GM19035 (cell line): ENCODE measurements around the gene COA6.
"Not testable (repeated sequence)": the region's sequence is repeated elsewhere in the genome, so short reads cannot be mapped to it uniquely, and the experiment has no call there.

Experiments
- ATAC-seq: cut with Tn5 transposase; IDR thresholded peaks from one replicate; pipeline ENCODE4 v1.9.1; 2021; ENCODE audit not compliant: unreplicated experiment

Gene COA6

DNA sequence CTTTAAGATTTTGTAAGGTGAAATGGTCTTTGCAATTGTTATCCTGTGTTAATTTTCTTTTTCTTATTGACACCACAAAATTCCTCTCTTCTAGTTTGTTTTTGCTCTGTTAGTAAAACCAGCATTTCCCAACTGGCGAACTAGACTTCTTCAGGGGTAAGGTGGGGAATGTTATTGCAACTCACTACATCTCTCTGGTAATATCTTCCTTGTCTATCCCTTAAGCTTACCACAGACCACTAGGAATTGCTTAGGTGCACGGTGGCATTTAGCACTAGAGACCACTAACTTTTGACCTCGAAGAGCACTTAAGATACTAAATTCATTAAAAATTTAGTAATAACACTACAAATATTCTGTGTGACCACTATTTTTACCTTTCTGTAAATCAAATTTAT is 4.2 kb upstream of the COA6 start:
- ATAC-seq = no peak

DNA sequence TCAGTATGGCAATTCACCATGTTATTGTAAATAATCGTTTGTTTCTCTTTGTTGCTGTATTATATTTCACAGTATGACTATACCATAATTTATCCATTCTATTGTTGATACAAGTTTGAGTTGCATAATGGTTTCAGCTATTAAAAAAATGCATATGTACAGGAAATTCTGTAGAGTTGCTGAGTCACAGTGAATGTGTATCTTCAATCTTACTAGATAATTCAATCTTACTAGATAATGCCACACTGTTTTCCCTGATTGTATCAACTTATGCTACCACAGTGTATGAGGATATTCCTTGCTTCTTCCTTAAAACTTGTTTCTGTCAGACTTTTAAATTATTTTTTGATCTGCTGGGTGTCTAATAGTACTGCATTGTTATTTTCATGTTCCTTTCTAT is 3.5 kb upstream of the COA6 start:
- ATAC-seq = no peak

DNA sequence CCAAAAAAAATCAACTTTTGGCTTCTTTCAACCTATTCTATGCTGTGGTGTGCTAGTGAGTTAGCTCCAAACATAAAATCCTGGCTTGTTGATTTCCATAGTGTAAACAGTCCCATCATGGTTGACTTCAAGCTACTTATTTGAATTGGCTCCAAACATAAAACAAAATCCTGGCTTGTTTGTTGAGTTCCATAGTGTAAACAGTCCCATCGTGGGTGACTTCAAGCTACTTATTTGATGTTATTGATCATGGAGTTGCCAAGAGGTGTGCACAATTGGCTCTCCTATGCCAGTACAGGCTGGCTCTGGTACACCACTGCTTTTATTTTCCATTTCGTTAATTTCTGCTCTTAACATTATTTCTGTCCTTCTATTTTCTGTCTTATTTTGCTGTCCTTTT is 1.8 kb upstream of the COA6 start:
- ATAC-seq = no peak

DNA sequence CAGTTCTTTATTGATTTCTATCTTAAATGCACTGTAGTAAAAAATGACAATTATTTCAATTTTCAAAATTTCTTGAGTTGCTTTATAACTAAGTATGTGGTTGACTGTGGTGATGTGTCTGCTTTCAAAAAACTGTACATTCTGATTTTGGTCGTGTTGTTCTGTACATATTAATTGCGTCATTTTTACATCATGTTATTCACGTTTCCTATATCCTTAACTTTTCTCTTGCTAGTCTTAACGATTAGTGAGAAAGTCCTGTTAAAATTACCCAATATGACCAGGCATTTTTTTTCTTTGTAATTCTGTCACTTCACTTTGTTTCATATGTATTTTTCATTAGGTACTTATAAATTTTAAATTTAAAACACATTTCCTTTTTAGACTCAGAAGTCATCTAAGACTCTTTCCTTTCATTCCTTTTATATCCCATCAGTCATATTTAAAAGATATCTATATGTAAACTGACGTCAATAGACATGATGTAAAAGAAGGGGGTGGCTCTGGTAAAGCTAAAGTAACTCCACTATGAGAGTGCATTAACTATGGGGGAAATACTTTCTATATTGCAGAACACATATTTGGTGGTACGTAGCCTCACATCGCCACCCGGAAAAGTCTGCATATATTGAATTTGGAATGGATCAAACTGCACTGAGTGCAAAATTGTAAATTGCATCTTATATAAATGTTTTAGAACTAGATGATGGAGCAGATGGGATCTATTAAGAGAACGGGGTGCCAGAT is 1.1 kb upstream of the COA6 start:
- no peak for ATAC-seq

DNA sequence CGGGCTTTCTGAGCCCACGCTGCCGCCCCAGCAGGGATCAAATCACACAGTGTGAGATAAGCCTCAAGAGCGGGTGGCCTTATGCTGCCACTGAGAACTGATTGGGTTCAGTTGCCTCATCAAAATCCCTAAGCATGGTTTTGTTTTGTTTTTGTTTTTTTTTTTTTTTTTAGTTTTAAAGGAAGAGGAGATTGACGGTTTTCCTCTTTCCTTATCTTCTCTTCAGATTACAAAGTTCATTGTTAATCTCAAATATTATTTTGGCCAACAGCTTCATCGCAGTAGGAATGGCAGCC is 651 bp downstream of the COA6 start:
- ATAC-seq = peak; percentile 28

DNA sequence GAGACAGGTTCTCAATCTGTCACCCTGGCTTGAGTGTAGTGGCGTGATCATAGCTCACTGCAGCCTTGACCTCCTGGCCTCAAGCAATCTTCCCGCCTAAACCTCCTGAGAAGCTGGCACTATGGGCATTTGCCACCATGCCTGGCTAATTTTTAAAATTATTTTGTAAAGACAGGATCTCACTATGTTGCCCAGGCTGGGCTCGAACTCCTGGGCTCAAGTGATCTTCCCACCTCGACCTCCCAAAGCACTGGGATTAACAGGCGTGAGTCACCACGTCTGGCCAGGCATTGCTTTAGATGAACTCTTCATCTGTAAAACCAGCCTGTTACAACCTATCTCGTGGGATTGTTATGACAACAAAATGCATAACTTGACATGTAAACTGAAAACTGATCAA is 2.4 kb downstream of the COA6 start:
- no peak for ATAC-seq

DNA sequence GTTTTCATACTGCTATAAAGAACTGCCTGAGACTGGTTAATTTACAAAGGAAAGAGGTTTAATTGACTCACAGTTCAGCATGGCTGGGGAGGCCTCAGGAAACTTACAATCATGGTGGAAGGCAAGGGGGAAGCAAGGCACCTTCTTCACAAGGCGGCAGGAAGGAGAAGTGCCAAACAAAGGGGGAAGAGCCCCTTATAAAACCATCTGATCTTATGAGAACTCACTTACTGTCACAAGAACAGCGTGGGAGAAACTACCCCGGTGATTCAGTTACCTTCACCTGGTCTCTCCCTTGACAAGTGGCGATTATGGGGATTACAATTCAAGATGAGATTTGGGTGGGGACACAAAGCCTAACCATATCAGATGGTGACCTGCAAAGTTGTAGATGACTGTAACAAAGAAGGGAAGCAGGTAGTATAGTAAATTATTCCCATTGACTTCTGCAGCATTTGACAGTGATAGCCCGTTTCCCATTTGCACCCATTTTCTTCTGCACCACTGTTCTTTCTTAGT is 6.4 kb downstream of the COA6 start:
- ATAC-seq = not testable (repeated sequence)

DNA sequence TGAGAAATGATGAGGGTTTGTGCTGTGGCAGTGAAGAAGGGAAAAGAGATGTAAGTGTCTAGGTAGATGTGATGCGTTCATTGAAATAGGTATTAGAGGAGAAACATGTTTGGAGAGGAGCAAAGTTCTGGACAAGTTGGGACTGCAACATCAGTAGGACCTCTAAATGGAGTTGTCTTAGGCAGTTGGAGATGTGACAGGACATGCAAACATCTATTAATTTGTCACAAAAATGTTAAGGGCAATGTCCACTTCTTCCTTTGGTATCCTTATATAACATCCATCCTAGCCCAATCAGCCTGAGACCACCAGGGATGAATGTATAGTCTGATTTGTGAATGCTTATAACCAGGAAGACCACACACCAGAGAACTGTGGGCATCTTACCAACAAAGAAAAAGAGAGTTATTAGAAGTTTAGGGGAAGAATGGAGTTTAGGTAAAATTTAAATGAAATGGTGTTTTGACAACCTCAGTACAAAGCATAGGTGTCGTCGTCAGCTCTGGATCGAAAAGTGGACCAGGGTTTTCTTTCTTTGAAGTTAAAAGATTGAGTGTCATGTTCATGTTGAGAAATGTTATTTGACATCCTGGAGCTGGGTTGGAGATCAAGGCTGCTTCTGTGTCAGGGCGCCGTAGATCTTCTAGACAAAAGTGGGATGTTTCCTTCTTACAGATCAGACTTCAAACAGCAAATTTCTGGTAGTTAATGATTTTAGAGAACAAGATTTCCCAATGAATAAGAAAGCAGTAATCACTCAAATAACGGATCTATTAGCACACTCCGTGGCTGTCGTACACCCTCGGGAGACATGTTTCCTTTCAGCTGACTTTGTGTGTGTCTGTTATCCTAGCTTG is 8.7 kb downstream of the COA6 start:
- no peak for ATAC-seq

DNA sequence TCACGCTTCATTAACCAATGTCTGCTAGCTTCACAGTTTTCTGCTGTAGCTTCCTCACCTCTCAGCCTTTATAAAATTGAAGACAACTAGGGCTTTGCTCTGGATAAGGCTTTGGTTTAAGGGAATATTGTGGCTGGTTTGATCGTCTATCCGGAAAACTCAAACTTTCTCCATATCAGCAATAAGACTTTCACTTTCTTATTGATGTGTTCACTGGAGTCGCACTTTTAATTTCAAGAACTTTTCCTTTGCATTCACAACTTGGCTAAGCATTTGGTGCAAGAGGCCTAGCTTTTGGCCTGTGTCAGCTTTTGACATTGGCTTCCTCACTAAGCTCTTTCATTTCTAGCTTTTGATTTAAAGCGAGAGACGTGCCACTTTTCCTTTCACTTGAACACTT is 12.9 kb downstream of the COA6 start:
- no peak for ATAC-seq

DNA sequence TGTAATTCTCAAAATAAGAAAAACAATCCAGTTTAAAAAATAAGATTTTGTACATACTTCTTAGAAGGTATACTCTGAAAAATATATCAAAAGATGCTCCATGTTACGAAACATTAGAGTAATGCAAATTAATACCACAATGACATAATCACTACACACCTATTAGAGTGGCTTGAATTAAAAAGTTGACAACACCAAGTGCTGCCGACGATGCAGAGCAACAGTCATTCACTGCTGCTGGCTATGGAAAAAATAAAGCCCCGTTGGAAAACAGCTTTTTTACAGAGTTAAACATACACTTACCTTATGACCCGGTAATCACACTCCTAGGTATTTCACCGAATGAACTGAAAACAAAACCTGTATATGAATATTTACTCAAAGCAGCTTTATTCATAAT is 14.8 kb downstream of the COA6 start:
- ATAC-seq = no peak

DNA sequence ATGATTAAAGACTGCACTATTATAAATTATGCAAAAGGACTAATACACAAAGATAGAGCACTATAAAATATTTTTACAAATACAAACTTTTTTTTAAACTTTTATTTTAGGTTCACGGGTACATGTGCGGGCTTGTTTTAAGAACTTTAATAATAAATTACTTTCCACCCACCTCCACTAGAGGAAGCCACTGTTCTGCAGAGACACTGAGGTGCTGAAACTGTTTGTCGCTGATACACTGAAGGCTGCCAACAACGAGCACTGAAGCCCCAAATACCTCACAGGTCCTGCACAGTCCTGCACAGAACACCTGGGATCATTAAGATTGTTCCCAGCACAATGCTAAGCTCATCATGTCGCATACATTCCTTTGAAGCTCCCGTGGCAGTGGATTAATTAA is 19.9 kb downstream of the COA6 start:
- ATAC-seq = no peak

DNA sequence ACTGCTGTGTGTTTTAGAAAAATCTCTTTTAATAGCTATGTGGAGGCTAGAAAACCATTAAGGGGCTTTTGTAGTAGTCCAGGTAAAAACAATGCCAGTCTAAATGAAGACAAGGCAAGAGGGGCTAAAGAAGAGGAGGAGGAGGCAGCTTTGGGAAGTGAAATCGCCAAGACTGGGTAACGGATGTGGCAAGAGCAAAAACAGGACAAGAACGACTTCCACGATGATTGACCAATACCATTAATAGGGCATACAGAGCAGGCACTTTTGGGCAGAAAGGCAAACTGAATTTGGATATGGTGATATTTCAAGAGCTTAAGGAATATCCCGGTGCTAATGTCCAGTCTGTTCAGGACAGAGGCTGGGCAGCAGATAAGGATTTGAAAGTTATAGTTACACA is 22.0 kb downstream of the COA6 start:
- ATAC-seq = no peak

DNA sequence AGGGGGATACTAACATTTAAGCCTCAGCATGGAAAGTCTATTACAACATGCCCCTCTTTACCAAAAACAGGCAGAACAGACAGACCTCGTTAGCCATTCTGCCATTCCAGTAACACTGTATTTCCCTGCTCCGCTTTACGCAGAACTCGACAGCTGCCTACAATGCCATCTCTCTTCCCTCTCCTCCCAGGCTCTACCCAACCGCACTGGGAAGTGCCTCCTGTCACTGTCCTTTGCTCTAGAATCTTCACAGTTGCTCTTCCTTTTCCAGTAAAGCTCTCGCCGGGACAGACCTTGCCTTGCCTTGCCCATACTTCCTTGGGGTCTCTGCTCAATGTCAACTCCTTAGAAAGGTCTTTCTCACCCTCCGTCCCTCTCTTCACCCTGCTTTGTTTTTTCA is 22.8 kb downstream of the COA6 start:
- no peak for ATAC-seq

DNA sequence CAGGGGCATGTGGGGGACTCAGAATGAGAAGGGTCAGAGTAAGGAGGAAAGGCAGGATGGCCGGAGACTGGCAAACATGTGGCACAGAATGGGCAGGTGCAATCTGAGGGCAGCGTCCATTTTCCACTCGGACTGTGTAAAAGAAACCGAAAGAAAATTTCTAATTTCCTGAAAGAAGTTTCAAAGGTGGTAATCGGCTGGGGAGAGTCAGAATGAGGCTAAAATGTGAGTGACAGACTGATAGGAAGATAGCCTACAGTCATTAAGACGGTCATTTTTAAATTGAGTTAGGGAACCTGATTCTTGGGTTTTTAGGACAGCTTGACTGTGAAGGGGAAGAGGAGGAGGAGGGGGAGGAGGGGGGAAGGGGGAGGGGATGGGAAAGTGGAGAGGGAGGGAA is 23.6 kb downstream of the COA6 start:
- ATAC-seq = peak; percentile 37

DNA sequence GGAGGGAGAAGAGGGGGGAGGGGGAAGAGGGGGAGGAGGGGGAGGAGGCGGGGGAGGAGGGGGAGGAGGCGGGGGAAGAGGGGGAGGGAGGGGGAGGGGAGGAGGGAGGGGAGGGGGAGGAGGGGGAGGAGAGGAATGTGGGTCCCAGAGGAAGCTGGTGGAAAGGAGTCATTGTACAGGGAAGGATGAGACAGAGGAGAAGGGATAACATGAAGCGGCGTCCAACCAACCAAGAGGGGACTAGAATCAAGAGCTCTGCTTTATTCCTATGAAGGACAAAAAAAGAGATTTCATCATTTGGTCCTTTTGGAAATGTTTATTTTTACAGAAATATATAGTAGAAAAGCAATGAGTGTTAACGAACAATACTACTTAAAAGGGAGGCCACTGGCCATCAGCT is 24.5 kb downstream of the COA6 start:
- no peak for ATAC-seq

DNA sequence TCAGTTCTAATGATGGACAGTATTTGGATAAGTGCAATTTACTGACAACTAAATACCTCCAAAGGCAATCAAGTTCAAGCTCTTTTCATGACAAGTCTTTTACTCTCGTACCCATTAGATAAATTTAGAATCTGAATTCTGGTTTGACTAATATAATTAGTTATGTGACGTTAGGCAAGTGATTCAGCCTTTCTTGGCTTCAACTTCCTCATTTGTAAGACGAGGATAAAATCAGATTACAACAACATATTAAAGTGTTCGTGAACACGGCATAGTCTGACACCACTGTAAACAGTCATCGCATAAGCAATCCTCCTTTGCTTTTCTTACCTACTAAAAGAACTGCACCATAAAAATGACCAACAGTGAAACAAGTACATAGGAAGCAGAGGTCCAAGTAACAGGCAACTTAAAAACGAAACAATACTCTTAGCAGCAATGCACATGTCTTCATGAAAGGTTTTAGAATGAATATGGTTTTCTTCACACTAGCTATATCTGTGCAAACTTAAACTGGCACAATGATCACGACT is 25.7 kb downstream of the COA6 start:
- ATAC-seq = no peak

DNA sequence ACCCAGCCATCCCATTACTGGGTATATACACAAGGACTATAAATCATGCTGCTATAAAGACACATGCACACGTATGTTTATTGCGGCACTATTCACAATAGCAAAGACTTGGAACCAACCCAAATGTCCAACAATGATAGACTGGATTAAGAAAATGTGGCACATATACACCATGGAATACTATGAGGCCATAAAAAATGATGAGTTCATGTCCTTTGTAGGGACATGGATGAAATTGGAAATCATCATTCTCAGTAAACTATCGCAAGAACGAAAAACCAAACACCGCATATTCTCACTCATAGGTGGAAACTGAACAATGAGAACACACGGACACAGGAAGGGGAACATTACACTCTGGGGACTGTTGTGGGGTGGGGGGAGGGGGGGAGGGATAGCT is 26.3 kb downstream of the COA6 start:
- not testable (repeated sequence) for ATAC-seq

DNA sequence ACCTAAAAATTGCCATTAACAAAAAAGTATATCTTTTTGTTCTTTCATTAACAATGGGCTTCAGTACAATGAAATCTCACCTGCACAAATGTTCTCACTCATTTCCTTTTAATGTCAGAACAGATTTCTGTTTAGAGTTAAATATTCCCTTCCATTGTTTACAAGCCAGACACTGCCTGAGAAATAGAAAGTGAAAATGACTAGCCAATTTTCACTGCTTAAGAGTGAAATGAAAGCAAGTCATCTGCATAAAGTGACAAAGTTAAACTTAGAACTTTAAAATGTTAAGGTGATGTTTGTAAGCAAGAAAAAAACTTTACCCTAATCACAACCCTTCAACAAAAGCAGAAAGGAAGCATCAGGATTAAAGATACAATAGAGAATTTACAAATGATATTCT is 27.5 kb downstream of the COA6 start:
- peak; percentile 48 for ATAC-seq

DNA sequence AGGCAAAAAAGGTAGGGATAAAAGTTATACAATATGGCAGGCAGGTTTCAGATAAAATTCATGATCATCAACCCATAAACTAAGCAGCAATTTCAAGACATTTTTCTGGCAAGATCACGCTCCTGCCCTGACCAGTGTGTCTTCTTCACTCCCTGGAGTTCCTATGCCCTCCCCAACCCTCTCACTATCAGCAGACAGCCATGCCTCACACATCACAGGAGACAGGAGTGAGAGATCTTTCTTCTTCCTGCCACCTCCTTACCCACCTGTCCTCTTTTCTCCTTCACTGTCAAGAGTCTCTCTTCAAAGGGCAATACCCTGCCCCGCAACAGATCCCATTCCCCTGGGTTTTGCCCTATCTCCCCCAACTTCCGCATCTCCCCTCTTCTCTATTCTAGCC is 28.4 kb downstream of the COA6 start:
- no peak for ATAC-seq

DNA sequence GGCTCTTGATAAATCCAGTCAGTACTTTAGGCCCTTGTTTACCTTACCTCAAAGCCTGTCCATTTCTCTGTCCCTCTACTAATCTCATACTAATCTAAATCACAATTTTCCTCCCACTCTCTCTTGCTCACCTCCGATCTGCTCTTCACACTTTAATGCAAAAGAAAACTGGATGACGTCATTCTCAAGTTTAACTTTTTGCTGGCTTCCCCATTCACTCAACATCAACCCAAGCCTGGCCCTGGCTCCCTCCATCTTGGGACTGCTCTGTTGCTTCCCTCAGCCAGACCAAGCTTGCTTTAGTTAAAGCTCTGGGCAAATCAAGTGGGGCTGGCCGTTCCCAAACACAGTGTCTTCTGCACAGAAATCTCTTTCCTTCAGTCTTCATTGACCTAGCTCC is 29.7 kb downstream of the COA6 start:
- ATAC-seq = no peak

DNA sequence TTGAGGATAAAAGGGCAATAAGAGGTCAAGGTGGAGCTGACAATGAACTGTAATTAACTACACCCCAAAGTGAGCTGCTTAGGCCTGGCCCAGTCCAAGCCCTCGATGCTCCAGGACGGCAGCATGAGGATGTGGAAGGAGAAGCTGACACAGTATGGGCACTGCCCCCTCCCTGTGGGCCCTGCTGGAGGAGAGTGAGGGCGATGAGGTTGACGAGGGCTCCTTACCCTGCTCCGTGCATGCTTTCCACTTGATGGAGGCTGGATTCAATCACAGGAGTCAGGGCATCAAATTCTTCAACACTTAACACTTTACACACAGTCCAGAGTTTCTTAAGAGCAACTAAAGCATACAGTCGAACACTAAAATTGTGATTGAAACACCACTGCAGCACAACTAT is 32.4 kb downstream of the COA6 start:
- no peak for ATAC-seq

DNA sequence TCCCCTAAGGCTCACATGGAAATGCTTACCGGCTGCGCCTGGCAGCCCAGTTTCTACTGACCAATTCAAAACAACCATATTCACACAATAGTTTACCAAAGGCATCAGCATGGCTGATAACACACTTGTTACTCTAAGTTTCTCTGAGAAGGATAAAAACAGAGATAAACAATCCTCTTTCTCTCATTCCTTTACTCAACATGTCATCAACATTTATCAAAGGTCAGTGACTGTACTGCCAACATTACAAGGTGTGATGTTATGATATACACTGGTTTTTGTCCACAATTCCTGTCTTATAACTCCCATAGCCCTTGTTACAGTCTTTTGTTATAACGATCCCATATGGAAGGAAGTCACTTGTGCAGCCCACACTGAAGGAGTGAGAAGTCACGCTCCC is 33.6 kb downstream of the COA6 start:
- ATAC-seq = no peak
